Endothelial cell of umbilical vein (primary cell): ENCODE results near the gene HP1BP3. TPM values are rescaled to one million over a fixed set of nuclear protein-coding genes. Genes with fewer than 3 reads are reported as not detected.

Experiments
- BruUV-seq: library from RNA; stranded (reverse); fragments of 400-500 nt; replicated peaks from 2 replicates; lab custom pipeline; 2021; lab: Mats Ljungman, UMichigan
- CTCF ChIA-PET: fragments of 300-600, 350-600 bp; sonication (Branson Sonifier 250); formaldehyde crosslinking; loops from one replicate; lab custom pipeline; 2021; ENCODE audit warnings: antibody characterized with exemption, inconsistent platforms; lab: Charles Lee
- POLR2A ChIA-PET: fragments of 300-600, 350-600 bp; sonication (Branson Sonifier 250); formaldehyde crosslinking; loops from one replicate; lab custom pipeline; 2021; ENCODE audit warnings: antibody characterized with exemption, inconsistent platforms; lab: Charles Lee
- DNase-seq: peaks from one replicate; pipeline ENCODE4 v3.0.0-alpha.2; 2011; ENCODE audit warnings: low read depth, low spot score
- FAIRE-seq: peaks from 2 replicates; lab custom pipeline; 2011; peaks lifted over from hg19 to GRCh38; lab: Jason Lieb, UNC
- H2AFZ ChIP-seq: 2 replicates; pipeline ENCODE4 v1.6.0; 2012; ENCODE audit warnings: low read depth, low read length, control low read depth, inconsistent platforms
- H3K27ac ChIP-seq: 2 replicates; pipeline ENCODE4 v1.5.1; 2011; ENCODE audit warnings: low read depth, mild to moderate bottlenecking, control low read depth, low read length, moderate library complexity; ENCODE audit not compliant: insufficient read depth
- H3K27me3 ChIP-seq, 2 experiments: 2 replicates each; pipeline versions ENCODE4 v1.6.0 to v1.6.1; 2011; ENCODE audit warnings: low read length in 2 of 2, mixed read lengths in 1 of 2; ENCODE audit not compliant: control insufficient read depth in 2 of 2, insufficient read depth in 2 of 2
- H3K36me3 ChIP-seq, 2 experiments: 2 replicates in 1 of 2; 3 replicates in 1 of 2; pipeline ENCODE4 v1.5.1; 2011; ENCODE audit warnings: low read length in 2 of 2, mild to moderate bottlenecking in 1 of 2, moderate library complexity in 1 of 2; ENCODE audit not compliant: control insufficient read depth in 2 of 2, insufficient read depth in 2 of 2; ENCODE audit errors: extremely low read depth in 1 of 2
- H3K4me1 ChIP-seq: 3 replicates; pipeline ENCODE4 v1.5.1; 2011; ENCODE audit warnings: mild to moderate bottlenecking, low read length; ENCODE audit not compliant: control insufficient read depth, insufficient read depth; ENCODE audit errors: extremely low read depth
- H3K4me2 ChIP-seq: 2 replicates; pipeline ENCODE4 v1.6.1; 2011; ENCODE audit warnings: low read length, control low read depth, mixed read lengths; ENCODE audit not compliant: insufficient read depth
- H3K4me3 ChIP-seq, 3 experiments: fragments of 200-600 bp in 1 of 3; sonication (generic), shearing (Covaris generic) in 1 of 3; replicated peaks in 1 of 3; 2 replicates each; pipeline ENCODE4 v1.5.1; 2011 to 2016; ENCODE audit warnings: control low read depth in 3 of 3, low read length in 3 of 3, mild to moderate bottlenecking in 2 of 3, inconsistent platforms in 1 of 3, low read depth in 1 of 3, moderate library complexity in 1 of 3; ENCODE audit not compliant: insufficient read depth in 1 of 3
- H3K79me2 ChIP-seq: 2 replicates; pipeline ENCODE4 v1.6.0; 2012; ENCODE audit warnings: low read length, inconsistent platforms; ENCODE audit not compliant: control insufficient read depth, insufficient read depth
- H3K9ac ChIP-seq: replicated peaks from 2 replicates; pipeline ENCODE3; 2011; ENCODE audit warnings: low read length, control low read depth; ENCODE audit not compliant: insufficient read depth; ENCODE audit errors: extremely low read depth
- H3K9me1 ChIP-seq: replicated peaks from 3 replicates; pipeline ENCODE4 v1.6.0; 2011; ENCODE audit warnings: mild to moderate bottlenecking, low read length; ENCODE audit not compliant: control insufficient read depth, insufficient read depth; ENCODE audit errors: extremely low read depth
- H3K9me3 ChIP-seq: replicated peaks from 2 replicates; pipeline ENCODE4 v1.5.1; 2012; ENCODE audit warnings: low read length, inconsistent platforms; ENCODE audit not compliant: control insufficient read depth, insufficient read depth
- H4K20me1 ChIP-seq: replicated peaks from 2 replicates; pipeline ENCODE3; 2011; ENCODE audit warnings: mild to moderate bottlenecking, low read length; ENCODE audit not compliant: control insufficient read depth, insufficient read depth; ENCODE audit errors: extremely low read depth
- EZH2 ChIP-seq: IDR thresholded peaks from 2 replicates; pipeline ENCODE4 v1.6.1; 2012; ENCODE audit warnings: borderline replicate concordance, low read depth, mild to moderate bottlenecking, moderate library complexity, low read length, inconsistent platforms; ENCODE audit not compliant: severe bottlenecking
- FOS ChIP-seq: IDR thresholded peaks from 2 replicates; pipeline ENCODE4 v1.6.1; 2011; ENCODE audit warnings: mild to moderate bottlenecking, low read length, moderate library complexity, borderline replicate concordance; ENCODE audit not compliant: insufficient read depth
- GATA2 ChIP-seq: IDR thresholded peaks from 2 replicates; pipeline ENCODE4 v1.7.0; 2011; ENCODE audit warnings: low read depth, mild to moderate bottlenecking, moderate library complexity, mixed read lengths, low read length; ENCODE audit not compliant: insufficient read length, insufficient read depth
- JUN ChIP-seq: IDR thresholded peaks from 2 replicates; pipeline ENCODE4 v1.6.1; 2011; ENCODE audit warnings: borderline replicate concordance, low read depth; ENCODE audit not compliant: insufficient read length, insufficient read depth
- MYC ChIP-seq: IDR thresholded peaks from one replicate; pipeline ENCODE4 v1.6.1; 2011; ENCODE audit warnings: mild to moderate bottlenecking, low read depth, low read length
- POLR2A ChIP-seq: IDR thresholded peaks from 2 replicates; pipeline ENCODE4 v1.6.1; 2012; ENCODE audit warnings: low read depth, mild to moderate bottlenecking, control low read depth, low read length
- POLR2AphosphoS5 ChIP-seq: IDR thresholded peaks from 2 replicates; pipeline ENCODE4 v1.6.1; 2012; ENCODE audit warnings: low read depth, mild to moderate bottlenecking, control low read depth, low read length, moderate library complexity; ENCODE audit not compliant: insufficient read depth
- dilution Hi-C: fragments of 300-500 bp; cut with MboI; formaldehyde crosslinking; loops from one replicate; pipeline ENCODE4 v1.15.0; 2019; ENCODE audit warnings: low sequenced_read_pairs; ENCODE audit not compliant: extremely low pct_ligation_motif_present
- intact Hi-C: fragments of 100-400 bp; cut with micrococcal nuclease; formaldehyde crosslinking; loops from one replicate; pipeline ENCODE4 v1.10.0; 2022
- polyA plus RNA-seq, 4 experiments: library from polyadenylated mRNA; depleted of rRNA in 3 of 4; stranded (reverse) in 3 of 4; unstranded in 1 of 4; fragments of >200 nt; gene quantifications; 2 replicates each; pipeline versions ENCODE4 v1.2.1 to v1.2.3, GENCODE V29; 2011 to 2012; ENCODE audit warnings: missing spikeins in 1 of 4
- total RNA-seq: library from RNA; stranded (reverse); gene quantifications from 2 replicates; pipeline ENCODE4 v1.2.3, GENCODE V29; 2021
- TF ChIP-seq, protein P1 (sequence below): IDR thresholded peaks from 2 replicates; pipeline ENCODE4 v1.6.1; 2011; ENCODE audit not compliant: insufficient read depth, insufficient read length
- TF ChIP-seq, protein P2 (sequence below), 2 donors: IDR thresholded peaks; 1 replicate in 1 of 2; 2 replicates in 1 of 2; pipeline ENCODE4 v1.5.1; 2011; ENCODE audit warnings: low read length in 2 of 2, mild to moderate bottlenecking in 2 of 2, moderate library complexity in 2 of 2, control low read depth in 1 of 2, inconsistent platforms in 1 of 2, low read depth in 1 of 2; ENCODE audit not compliant: insufficient read depth in 1 of 2; ENCODE audit errors: extremely low read depth in 1 of 2

HP1BP3 gene
- total and polyA plus RNA-seq, 2 donors (not counting 3 experiments of a cell fraction or from before 2014, with no cell fraction given) = 87.2 to 231 TPM

DNA sequence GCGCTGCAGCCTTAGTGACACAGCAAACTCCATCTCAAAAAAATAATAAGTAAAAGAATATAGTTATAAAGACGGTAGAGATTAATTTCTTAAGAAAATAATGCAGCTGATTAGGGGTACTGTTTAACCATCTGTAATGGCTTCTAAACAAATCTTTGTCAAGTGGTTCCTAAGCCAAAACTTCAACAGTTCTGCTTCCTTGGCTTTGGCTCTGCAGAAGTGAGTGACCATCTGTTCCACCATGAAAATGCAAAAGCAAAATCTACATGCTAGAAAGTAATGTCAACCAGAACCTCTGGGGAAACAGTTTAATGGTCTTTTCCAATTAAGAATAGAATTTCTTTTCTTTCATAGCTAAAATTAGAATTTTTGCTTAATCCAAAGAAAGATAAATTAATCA, 46.3 kb downstream of the HP1BP3 start:
- dilution Hi-C loops = no loop called here
- ChIA-PET CTCF (interaction anchor here (0.6 to 1.3 kb wide), 2 partner anchors 46 to 455 kb away, joined by 3 read pairs; partner anchors contain the start of gene HP1BP3), POLR2A (no interaction called here)
- no peaks in the 10 kb centered on the region for H3K9me3 ChIP-seq
- peaks cover 3% of the 10 kb centered on the region for H3K4me1 ChIP-seq
- H3K4me3 ChIP-seq = no peak overlapping the region
- no peak overlapping the region for H2AFZ ChIP-seq
- H3K27ac ChIP-seq = no peak overlapping the region
- H3K79me2 ChIP-seq = peaks cover 4% of the 10 kb centered on the region
- FAIRE-seq (no peak), DNase-seq (no peak)
- no peaks in the 10 kb centered on the region for H3K27me3 ChIP-seq
- H3K9ac ChIP-seq = no peak overlapping the region
- no peaks in the 10 kb centered on the region for H3K9me1 ChIP-seq
- intact Hi-C loops = no loop called here
- no TSS peak for BruUV-seq
- TF ChIP-seq EZH2 (no peak), GATA2 (no peak), POLR2A (no peak), JUN (no peak), MYC (no peak), FOS (no peak), POLR2AphosphoS5 (no peak)
- TF ChIP-seq, protein P1, sequence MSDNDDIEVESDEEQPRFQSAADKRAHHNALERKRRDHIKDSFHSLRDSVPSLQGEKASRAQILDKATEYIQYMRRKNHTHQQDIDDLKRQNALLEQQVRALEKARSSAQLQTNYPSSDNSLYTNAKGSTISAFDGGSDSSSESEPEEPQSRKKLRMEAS = no peak
- TF ChIP-seq, protein P2, sequence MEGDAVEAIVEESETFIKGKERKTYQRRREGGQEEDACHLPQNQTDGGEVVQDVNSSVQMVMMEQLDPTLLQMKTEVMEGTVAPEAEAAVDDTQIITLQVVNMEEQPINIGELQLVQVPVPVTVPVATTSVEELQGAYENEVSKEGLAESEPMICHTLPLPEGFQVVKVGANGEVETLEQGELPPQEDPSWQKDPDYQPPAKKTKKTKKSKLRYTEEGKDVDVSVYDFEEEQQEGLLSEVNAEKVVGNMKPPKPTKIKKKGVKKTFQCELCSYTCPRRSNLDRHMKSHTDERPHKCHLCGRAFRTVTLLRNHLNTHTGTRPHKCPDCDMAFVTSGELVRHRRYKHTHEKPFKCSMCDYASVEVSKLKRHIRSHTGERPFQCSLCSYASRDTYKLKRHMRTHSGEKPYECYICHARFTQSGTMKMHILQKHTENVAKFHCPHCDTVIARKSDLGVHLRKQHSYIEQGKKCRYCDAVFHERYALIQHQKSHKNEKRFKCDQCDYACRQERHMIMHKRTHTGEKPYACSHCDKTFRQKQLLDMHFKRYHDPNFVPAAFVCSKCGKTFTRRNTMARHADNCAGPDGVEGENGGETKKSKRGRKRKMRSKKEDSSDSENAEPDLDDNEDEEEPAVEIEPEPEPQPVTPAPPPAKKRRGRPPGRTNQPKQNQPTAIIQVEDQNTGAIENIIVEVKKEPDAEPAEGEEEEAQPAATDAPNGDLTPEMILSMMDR (IDR thresholded peaks at IDR 0.05; ENCODE audit: extremely low read depth in 1 of 2, insufficient read depth in 1 of 2, low read depth in 1 of 2, low read length in 2 of 2) = no peak
- peaks cover 16 to 30% of the 10 kb centered on the region in 2 experiments for H3K36me3 ChIP-seq
- no peaks in the 10 kb centered on the region for H4K20me1 ChIP-seq
- H3K4me2 ChIP-seq = no peak overlapping the region
